Activated CD4-positive, alpha-beta T cell treated with anti-CD3 and anti-CD28 coated beads, Interleukin-2, amount 10 ng/mL, durations not matched to agents 24 days and 14 days (primary cell): ENCODE results near the gene ZFP57. TPM values are rescaled to one million over a fixed set of nuclear protein-coding genes. Genes with fewer than 3 reads are reported as not detected.

Source experiments
- DNase-seq: peaks from one replicate; pipeline ENCODE4 v3.0.0; 2022
- H3K27ac Mint-ChIP-seq: one replicate; pipeline ENCODE4 v1.8.0; 2022; ENCODE audit warnings: mild to moderate bottlenecking, mixed read lengths
- H3K27me3 Mint-ChIP-seq: one replicate; pipeline ENCODE4 v1.8.0; 2022; ENCODE audit warnings: mixed read lengths
- H3K36me3 Mint-ChIP-seq: one replicate; pipeline ENCODE4 v1.8.0; 2022; ENCODE audit warnings: low read depth, mild to moderate bottlenecking, mixed read lengths
- H3K4me1 Mint-ChIP-seq: one replicate; pipeline ENCODE4 v1.8.0; 2021; ENCODE audit warnings: mixed read lengths
- H3K4me3 Mint-ChIP-seq: one replicate; pipeline ENCODE4 v1.8.0; 2022; ENCODE audit warnings: mild to moderate bottlenecking, moderate library complexity, mixed read lengths
- H3K9me3 Mint-ChIP-seq: one replicate; pipeline ENCODE4 v1.8.0; 2021; ENCODE audit warnings: mixed read lengths
- intact Hi-C: fragments of 100-400 bp; cut with micrococcal nuclease; formaldehyde crosslinking; loops from one replicate; pipeline ENCODE4 v1.15.1; 2023
- total RNA-seq: library from RNA; stranded (reverse); gene quantifications from 2 replicates; pipeline ENCODE4 v1.2.3, GENCODE V29; 2022

ZFP57 gene
- total RNA-seq, 1 donor from 2014 or later, result 2.7 TPM

- Mint-ChIP-seq H3K36me3 (no peaks in the 10 kb centered on the region), H3K4me3 (no peak overlapping the region), H3K9me3 (no peaks in the 10 kb centered on the region), H3K27ac (no peak overlapping the region), H3K4me1 (peaks cover 5% of the 10 kb centered on the region), H3K27me3 (peaks cover 34% of the 10 kb centered on the region)
- DNase-seq, result no peak
- intact Hi-C loops, result no loop called here
These were observed 24.8 kb downstream of the ZFP57 start for GRCh38 chr6:29656157-29656556.

GRCh38 chr6:29655658-29656057, 25.3 kb downstream of the ZFP57 start:
- Mint-ChIP-seq H3K27ac (no peak overlapping the region), H3K27me3 (peaks cover 30% of the 10 kb centered on the region), H3K4me3 (no peak overlapping the region), H3K4me1 (peaks cover 5% of the 10 kb centered on the region), H3K9me3 (no peaks in the 10 kb centered on the region), H3K36me3 (no peaks in the 10 kb centered on the region)
- no peak for DNase-seq
- intact Hi-C loops, result no loop called here

- H3K9me3 Mint-ChIP-seq, result no peaks in the 10 kb centered on the region
- DNase-seq, result peak; percentile 81
- no peaks in the 10 kb centered on the region for H3K36me3 Mint-ChIP-seq
- H3K4me3 Mint-ChIP-seq, result no peak overlapping the region
- intact Hi-C loops, result loop anchor here (5.0 kb wide), 1 partner anchor 179 kb away; no protein-coding TSS in a partner anchor
- peaks cover 12% of the 10 kb centered on the region for H3K4me1 Mint-ChIP-seq
- H3K27ac Mint-ChIP-seq, result no peak overlapping the region
- peaks cover 22% of the 10 kb centered on the region for H3K27me3 Mint-ChIP-seq
These were observed 27.4 kb downstream of the ZFP57 start for GRCh38 chr6:29653452-29654038.

GRCh38 chr6:29652198-29652584, 28.8 kb downstream of the ZFP57 start:
- Mint-ChIP-seq H3K27ac (no peak overlapping the region), H3K9me3 (no peaks in the 10 kb centered on the region), H3K27me3 (peaks cover 13% of the 10 kb centered on the region), H3K36me3 (no peaks in the 10 kb centered on the region), H3K4me1 (peaks cover 12% of the 10 kb centered on the region), H3K4me3 (no peak overlapping the region)
- intact Hi-C loops, result loop anchor here (5.0 kb wide), 1 partner anchor 180 kb away; no protein-coding TSS in a partner anchor
- no peak for DNase-seq

GRCh38 chr6:29651413-29652197, 29.3 kb downstream of the ZFP57 start:
- no peak overlapping the region for H3K27ac Mint-ChIP-seq
- peaks cover 12% of the 10 kb centered on the region for H3K4me1 Mint-ChIP-seq
- peaks cover 12% of the 10 kb centered on the region for H3K27me3 Mint-ChIP-seq
- H3K9me3 Mint-ChIP-seq, result no peaks in the 10 kb centered on the region
- no peak overlapping the region for H3K4me3 Mint-ChIP-seq
- H3K36me3 Mint-ChIP-seq, result no peaks in the 10 kb centered on the region
- intact Hi-C loops, result loop anchor here (2.0 to 5.0 kb wide), 2 partner anchors 97 to 181 kb away; no protein-coding TSS in a partner anchor
- peak; percentile 65 for DNase-seq

- peak; percentile 99 for DNase-seq
- intact Hi-C loops, result loop anchor here (1.0 to 5.0 kb wide), 3 partner anchors 17 to 182 kb away; partner anchors contain the start of gene GABBR1
- peak overlapping the region; percentile 99 for H3K27ac Mint-ChIP-seq
- H3K4me1 Mint-ChIP-seq, result peaks cover 10% of the 10 kb centered on the region
- no peaks in the 10 kb centered on the region for H3K9me3 Mint-ChIP-seq
- no peaks in the 10 kb centered on the region for H3K36me3 Mint-ChIP-seq
- H3K4me3 Mint-ChIP-seq, result peak overlapping the region; percentile 94
- H3K27me3 Mint-ChIP-seq, result peaks cover 5% of the 10 kb centered on the region
These were observed 31.0 kb downstream of the ZFP57 start for GRCh38 chr6:29649701-29650673.

- Mint-ChIP-seq H3K36me3 (no peaks in the 10 kb centered on the region), H3K4me3 (no peak overlapping the region), H3K4me1 (peaks cover 10% of the 10 kb centered on the region), H3K9me3 (no peaks in the 10 kb centered on the region), H3K27ac (no peak overlapping the region), H3K27me3 (peaks cover 1% of the 10 kb centered on the region)
- DNase-seq, result no peak
- intact Hi-C loops, result no loop called here
These were observed 32.9 kb downstream of the ZFP57 start for GRCh38 chr6:29647927-29648642.

GRCh38 chr6:29641430-29642148, 39.4 kb downstream of the ZFP57 start:
- intact Hi-C loops, result no loop called here
- Mint-ChIP-seq H3K36me3 (no peaks in the 10 kb centered on the region), H3K4me1 (peaks cover 12% of the 10 kb centered on the region), H3K27me3 (peaks cover 4% of the 10 kb centered on the region), H3K4me3 (peak overlapping the region; percentile 45), H3K27ac (peak overlapping the region; percentile 50), H3K9me3 (no peaks in the 10 kb centered on the region)
- DNase-seq, result peak; percentile 82

- Mint-ChIP-seq H3K4me1 (peaks cover 23% of the 10 kb centered on the region), H3K4me3 (no peak overlapping the region), H3K9me3 (no peaks in the 10 kb centered on the region), H3K27ac (no peak overlapping the region), H3K36me3 (no peaks in the 10 kb centered on the region), H3K27me3 (peaks cover 12% of the 10 kb centered on the region)
- DNase-seq, result no peak
- intact Hi-C loops, result no loop called here
These were observed 43.7 kb downstream of the ZFP57 start for GRCh38 chr6:29637247-29637646.

GRCh38 chr6:29633534-29633905, 47.4 kb downstream of the ZFP57 start:
- DNase-seq, result no peak
- Mint-ChIP-seq H3K9me3 (no peaks in the 10 kb centered on the region), H3K4me3 (peak overlapping the region; percentile 94), H3K4me1 (peaks cover 41% of the 10 kb centered on the region), H3K36me3 (peaks cover 8% of the 10 kb centered on the region), H3K27me3 (peaks cover 38% of the 10 kb centered on the region), H3K27ac (peak overlapping the region; percentile 37)
- intact Hi-C loops, result loop anchor here (1.0 kb wide), 1 partner anchor 17 kb away; no protein-coding TSS in a partner anchor

GRCh38 chr6:29632789-29633533, 48.0 kb downstream of the ZFP57 start, which contains the start of gene GABBR1:
Gene GABBR1, minus strand, starts transcription at chr6:29633183. Its CDS starts 798 bp downstream, at chr6:29632385.
- peak; percentile 95 for DNase-seq
- Mint-ChIP-seq H3K27ac (peak within 1 kb of the TSS; percentile 68), H3K4me1 (peaks cover 45% of the 10 kb centered on the region), H3K4me3 (peak within 1 kb of the TSS; percentile 94), H3K27me3 (peaks cover 41% of the 10 kb centered on the region), H3K9me3 (no peaks in the 10 kb centered on the region), H3K36me3 (peaks cover 8% of the 10 kb centered on the region)
- intact Hi-C loops, result loop anchor here (1.0 kb wide), 1 partner anchor 17 kb away; no protein-coding TSS in a partner anchor
